ENCODE measurements around the gene ZFR2.
"Not testable (repeated sequence)": the region's sequence is repeated elsewhere in the genome, so short reads cannot be mapped to it uniquely, and the experiment has no call there.

Gene ZFR2

DNA sequence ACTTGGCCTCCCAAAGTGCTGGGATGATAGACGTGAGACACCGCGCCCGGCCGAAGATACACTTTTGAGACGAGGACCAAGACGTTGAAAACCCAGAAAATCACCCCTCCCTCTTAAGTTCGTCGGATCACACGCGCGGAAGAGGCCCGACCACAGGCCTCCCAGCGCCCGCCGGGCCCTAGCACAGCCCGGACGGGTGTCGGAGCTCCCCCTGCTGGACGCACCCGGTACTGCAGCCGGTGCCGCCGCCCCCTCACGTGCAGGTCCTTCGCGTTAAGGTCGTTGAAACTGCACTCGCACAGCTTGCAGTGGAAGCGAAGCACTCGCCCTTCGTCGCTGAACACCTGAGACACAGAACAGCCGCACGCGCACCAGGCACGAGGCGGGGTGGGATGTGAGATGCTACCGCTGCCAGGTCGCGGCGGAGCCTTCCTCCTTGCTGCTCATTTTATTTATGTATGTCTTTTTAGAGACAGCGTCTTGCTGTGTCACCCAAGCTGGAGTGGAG is 46.9 kb downstream of the ZFR2 start:
- CTCF ChIA-PET = interaction anchor here (0.5 to 6.1 kb wide), 17 partner anchors 9 to 380 kb away, joined by 3 to 50 read pairs (median 4); partner anchors contain the start of genes APBA3 and MRPL54
- H3K27ac Mint-ChIP-seq = peak overlapping the region; percentile 77
- no peak overlapping the region for H3K4me3 Mint-ChIP-seq
- peaks cover 24% of the 10 kb centered on the region for H3K27me3 Mint-ChIP-seq
- DNase-seq = peak; percentile 93
- no peaks in the 10 kb centered on the region for H3K9me3 Mint-ChIP-seq
- H3K36me3 Mint-ChIP-seq = no peaks in the 10 kb centered on the region
- peaks cover 23% of the 10 kb centered on the region for H3K4me1 Mint-ChIP-seq

DNA sequence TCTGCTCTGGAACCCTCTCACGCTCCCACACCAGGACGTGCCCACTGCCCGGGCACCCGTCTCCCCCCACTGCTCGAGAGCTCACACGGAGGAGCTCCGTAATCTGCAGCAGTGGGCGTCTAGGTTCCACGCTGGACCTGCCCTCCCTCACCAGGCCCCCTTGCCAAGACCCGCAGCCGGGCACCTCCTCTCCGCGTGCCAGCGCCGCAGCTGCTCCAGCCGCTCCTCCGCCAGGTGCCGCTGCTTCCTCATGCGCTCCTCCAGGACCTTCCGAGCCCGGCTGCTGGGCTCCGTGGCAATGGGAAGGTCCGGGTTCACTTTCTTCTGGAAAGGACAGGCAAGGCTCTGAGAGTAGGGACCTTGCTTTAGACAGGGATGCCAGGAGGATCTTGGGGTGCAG is 47.7 kb downstream of the ZFR2 start:
- no peaks in the 10 kb centered on the region for H3K36me3 Mint-ChIP-seq
- H3K27ac Mint-ChIP-seq = no peak overlapping the region
- peaks cover 24% of the 10 kb centered on the region for H3K27me3 Mint-ChIP-seq
- peaks cover 23% of the 10 kb centered on the region for H3K4me1 Mint-ChIP-seq
- CTCF ChIA-PET = interaction anchor here (1.1 to 6.1 kb wide), 7 partner anchors 9 to 381 kb away, joined by 4 to 50 read pairs (median 6); partner anchors contain the start of genes APBA3 and MRPL54
- H3K4me3 Mint-ChIP-seq = no peak overlapping the region
- no peaks in the 10 kb centered on the region for H3K9me3 Mint-ChIP-seq
- DNase-seq = no peak

DNA sequence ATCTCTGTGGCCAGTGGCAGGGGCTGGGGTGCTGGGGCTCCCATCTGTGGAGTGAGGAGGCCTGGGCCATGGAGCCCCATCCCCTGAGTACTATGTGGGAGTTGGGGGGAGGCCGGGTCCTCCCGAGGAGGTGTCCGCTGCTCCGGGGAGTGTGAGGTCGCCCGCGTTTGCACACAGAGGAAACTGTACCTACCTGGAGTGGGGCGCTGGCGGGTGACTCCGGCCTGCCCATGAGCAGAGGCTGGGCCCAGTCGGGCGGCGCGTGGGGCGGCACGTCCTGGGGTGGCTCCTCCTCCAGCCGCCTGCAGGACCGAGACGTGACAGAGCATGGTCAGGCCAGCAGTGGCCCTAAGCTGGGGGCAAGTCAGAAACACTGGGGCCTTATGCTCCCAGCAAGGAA is 48.8 kb downstream of the ZFR2 start:
- H3K27me3 Mint-ChIP-seq = peaks cover 20% of the 10 kb centered on the region
- no peak overlapping the region for H3K4me3 Mint-ChIP-seq
- CTCF ChIA-PET = interaction anchor here (6.1 kb wide), 1 partner anchor 57 kb away, joined by 50 read pairs; the partner anchor contains the start of genes APBA3 and MRPL54
- no peaks in the 10 kb centered on the region for H3K9me3 Mint-ChIP-seq
- DNase-seq = no peak
- peaks cover 26% of the 10 kb centered on the region for H3K4me1 Mint-ChIP-seq
- no peak overlapping the region for H3K27ac Mint-ChIP-seq
- H3K36me3 Mint-ChIP-seq = no peaks in the 10 kb centered on the region

DNA sequence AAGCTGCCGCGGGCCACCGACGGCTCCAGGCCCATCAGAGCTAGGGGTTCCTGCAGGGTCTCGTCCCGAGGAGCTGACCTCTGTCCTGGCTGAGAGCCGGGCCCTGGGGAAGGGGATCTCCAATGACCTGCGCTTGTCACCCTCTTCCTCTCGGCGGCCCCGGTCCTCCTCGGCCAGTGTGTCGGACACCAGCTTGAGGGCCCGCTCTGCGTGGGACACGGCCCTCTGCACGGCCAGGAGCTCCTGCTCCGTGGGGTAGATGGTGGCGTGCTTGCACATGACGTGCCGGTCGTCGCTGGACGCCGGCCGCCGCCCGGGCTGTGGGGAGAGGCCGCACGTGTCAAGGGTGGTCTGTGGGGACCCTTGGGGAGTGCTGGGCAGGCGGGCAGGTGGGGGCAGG is 49.9 kb downstream of the ZFR2 start:
- H3K9me3 Mint-ChIP-seq = no peaks in the 10 kb centered on the region
- peaks cover 36% of the 10 kb centered on the region for H3K4me1 Mint-ChIP-seq
- H3K27me3 Mint-ChIP-seq = peaks cover 20% of the 10 kb centered on the region
- CTCF ChIA-PET = interaction anchor here (0.8 to 6.1 kb wide), 6 partner anchors 21 to 100 kb away, joined by 3 to 50 read pairs (median 6); partner anchors contain the start of genes APBA3 and MRPL54
- H3K4me3 Mint-ChIP-seq = no peak overlapping the region
- H3K27ac Mint-ChIP-seq = no peak overlapping the region
- peaks cover 2% of the 10 kb centered on the region for H3K36me3 Mint-ChIP-seq
- DNase-seq = no peak

DNA sequence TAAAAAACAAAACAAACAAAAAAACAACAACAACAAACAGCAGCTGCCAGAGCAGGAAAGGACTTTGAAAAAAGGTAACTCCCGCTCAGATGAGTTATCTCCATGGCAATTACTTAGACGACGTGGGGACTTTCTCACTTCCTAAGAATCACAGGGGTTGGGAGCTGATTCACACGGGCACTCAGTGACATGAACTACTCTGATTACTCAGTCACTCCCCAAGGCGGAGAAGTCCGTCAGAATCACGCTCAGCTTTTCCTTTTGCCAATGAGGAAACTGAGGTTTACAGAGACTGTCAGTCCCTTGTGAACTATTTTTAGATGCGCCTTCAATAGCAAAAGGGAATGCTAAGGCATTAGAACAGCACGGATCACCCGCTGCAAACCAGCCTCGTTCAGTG is 50.4 kb downstream of the ZFR2 start:
- H3K27ac Mint-ChIP-seq = no peak overlapping the region

DNA sequence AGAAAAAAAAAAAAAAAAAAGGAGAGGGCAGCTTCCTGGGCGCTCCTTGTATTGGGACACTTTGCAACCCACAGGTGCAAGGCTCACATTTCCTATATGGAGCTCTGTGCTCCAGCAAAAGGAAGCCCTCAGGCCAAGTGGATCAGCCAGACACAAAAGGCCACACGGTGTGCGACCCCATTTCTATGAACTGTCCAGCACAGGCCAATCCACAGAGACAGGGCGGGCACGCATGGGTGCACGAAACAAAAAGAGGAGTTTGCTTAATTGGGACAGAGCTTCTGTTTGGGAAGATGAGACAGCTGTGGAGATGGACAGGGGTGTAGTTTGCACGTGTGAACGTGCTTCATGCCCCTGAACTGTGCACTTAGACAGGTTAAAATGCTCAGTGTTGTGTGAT is 51.1 kb downstream of the ZFR2 start:
- CTCF ChIA-PET = interaction anchor here (0.9 to 6.1 kb wide), 5 partner anchors 20 to 99 kb away, joined by 3 to 50 read pairs (median 8); partner anchors contain the start of genes APBA3 and MRPL54
- Mint-ChIP-seq H3K4me1 (peaks cover 48% of the 10 kb centered on the region), H3K4me3 (no peak overlapping the region), H3K36me3 (peaks cover 3% of the 10 kb centered on the region), H3K27ac (no peak overlapping the region), H3K9me3 (no peaks in the 10 kb centered on the region), H3K27me3 (peaks cover 9% of the 10 kb centered on the region)
- DNase-seq = no peak

More for the DNA sequence above, 50.4 kb downstream of the ZFR2 start:
- CTCF ChIA-PET = interaction anchor here (0.8 to 6.1 kb wide), 6 partner anchors 20 to 100 kb away, joined by 3 to 50 read pairs (median 6); partner anchors contain the start of genes APBA3 and MRPL54
- H3K9me3 Mint-ChIP-seq = no peaks in the 10 kb centered on the region
- peaks cover 3% of the 10 kb centered on the region for H3K36me3 Mint-ChIP-seq
- H3K27me3 Mint-ChIP-seq = peaks cover 16% of the 10 kb centered on the region
- peaks cover 41% of the 10 kb centered on the region for H3K4me1 Mint-ChIP-seq
- no peak overlapping the region for H3K4me3 Mint-ChIP-seq
- no peak for DNase-seq

DNA sequence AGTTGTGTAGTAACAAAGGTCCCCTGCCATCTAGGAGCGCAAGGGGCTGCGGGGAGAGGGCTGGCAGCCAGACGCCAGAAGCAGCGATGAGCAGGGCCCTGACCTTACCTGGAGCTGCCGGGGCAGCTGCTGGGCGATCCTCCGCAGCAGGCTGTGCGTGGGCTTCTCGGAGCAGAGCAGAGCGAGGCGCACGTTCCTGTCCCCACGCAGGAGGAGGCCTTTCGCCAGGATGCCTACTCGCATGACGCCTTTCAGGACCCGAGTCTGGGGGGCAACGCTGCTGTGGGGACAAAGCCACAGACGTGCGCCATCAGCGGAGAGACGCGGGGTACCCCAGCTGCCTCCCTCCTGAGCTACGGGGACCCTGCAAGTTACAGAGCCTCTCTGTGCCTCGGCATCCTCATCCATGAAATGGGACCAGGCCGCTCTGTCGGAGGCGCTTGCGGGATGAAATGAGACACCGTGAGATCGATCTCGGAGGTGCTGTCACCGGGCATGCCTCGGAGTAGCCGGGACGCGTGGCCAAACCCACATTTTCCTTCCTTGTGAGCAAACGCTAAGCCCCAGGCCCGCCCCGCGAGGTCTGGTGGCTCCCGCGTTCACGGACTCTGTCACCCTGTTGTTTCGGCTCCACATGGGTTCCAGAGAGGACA is 52.1 kb downstream of the ZFR2 start:
- Mint-ChIP-seq H3K36me3 (peaks cover 3% of the 10 kb centered on the region), H3K4me1 (peaks cover 52% of the 10 kb centered on the region), H3K27me3 (peaks cover under 1% of the 10 kb centered on the region), H3K4me3 (no peak overlapping the region), H3K27ac (no peak overlapping the region), H3K9me3 (no peaks in the 10 kb centered on the region)
- CTCF ChIA-PET = no interaction called here
- no peak for DNase-seq

DNA sequence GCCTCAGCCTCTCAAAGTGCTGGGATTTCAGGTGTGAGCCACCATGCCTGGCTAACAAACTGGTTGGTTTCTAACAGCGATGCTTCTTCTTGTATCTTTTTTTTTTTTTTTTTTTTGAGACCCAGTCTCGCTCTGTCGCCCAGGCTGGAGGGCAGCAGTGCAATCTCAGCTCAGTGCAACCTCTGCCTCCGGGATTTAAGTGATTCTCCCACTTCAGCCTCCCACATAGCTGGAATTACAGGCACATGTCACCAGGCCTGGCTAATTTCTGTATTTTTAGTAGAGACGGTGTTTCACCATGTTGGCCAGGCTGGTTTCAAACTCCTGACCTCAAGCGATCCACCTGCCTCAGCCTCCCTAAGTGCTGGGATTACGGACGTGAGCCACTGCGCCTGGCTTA is 52.7 kb downstream of the ZFR2 start:
- DNase-seq = not testable (repeated sequence)

DNA sequence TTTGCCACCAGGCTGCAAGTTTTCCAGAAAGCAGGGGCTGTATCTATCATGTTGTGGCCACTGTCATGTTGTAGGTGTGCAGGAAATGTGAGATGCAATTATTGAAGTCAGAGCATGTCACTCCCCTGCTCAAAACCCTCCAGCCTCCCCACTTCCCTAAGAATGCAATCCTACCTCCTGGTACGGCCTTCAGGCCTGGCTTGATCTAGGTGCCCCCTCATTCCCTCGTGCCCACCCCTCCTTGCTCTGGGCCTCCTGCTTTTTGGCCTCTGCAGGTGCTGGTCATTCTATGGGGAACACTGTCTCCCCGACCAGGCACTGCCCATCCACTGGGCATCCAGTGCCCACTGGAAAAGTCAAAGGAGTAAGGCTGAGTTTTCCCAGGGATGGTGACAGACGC is 54.2 kb downstream of the ZFR2 start:
- peaks cover 3% of the 10 kb centered on the region for H3K36me3 Mint-ChIP-seq
- no peak for DNase-seq
- H3K27me3 Mint-ChIP-seq = no peaks in the 10 kb centered on the region
- H3K4me3 Mint-ChIP-seq = no peak overlapping the region
- CTCF ChIA-PET = no interaction called here
- no peaks in the 10 kb centered on the region for H3K9me3 Mint-ChIP-seq
- peaks cover 52% of the 10 kb centered on the region for H3K4me1 Mint-ChIP-seq
- H3K27ac Mint-ChIP-seq = peak overlapping the region; percentile 95

More for the DNA sequence above, 52.7 kb downstream of the ZFR2 start:
- H3K9me3 Mint-ChIP-seq, H3K4me3 Mint-ChIP-seq, H3K27ac Mint-ChIP-seq, H3K36me3 Mint-ChIP-seq, H3K27me3 Mint-ChIP-seq, CTCF ChIA-PET: not testable (repeated sequence)
- peaks cover 50% of the 10 kb centered on the region for H3K4me1 Mint-ChIP-seq

DNA sequence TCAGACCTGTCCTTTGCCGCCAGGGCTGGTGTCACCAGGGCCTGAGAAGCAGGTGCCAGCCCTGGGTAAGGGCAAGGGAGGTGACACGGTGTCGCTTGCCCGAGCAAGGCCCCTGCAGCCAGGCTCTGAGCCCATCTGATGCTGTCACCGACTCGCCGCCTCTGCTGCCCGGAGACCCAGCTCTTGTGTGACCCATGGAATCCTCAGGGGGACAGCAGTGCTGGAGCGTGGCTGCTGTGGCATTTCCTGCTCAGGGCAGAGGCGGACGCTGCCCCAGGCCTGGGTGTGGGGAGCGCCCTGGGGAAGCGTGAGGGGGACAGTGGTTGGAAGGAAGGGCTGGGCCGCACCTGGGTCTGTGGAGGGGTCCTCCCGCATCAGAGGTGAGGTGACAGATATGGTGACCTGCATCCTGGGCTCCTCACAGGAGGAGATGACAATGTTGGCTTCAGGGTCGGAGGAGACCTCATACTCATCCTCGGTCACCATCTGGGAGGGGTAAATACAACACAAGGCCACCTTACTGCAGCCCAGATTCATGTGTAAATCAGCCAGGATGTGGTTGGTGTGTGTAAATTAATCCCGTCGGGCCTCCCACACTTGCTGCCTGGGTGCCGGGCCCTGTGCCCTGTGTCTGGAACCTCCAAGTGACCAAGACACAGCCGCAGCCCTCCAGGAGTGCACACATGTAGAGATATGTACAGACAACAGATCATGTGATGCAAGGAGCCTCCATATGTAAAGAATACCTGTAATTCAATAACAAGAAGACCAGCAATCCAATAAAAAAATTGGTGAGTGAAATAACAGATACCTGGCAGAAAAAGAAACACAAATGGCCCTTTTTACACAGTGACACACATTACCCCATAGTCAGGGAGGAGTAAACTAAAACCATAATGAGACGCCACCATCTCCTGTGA is 55.1 kb downstream of the ZFR2 start:
- Mint-ChIP-seq H3K4me3 (peak overlapping the region; percentile 50), H3K36me3 (peaks cover 3% of the 10 kb centered on the region), H3K27ac (peak overlapping the region; percentile 95), H3K27me3 (no peaks in the 10 kb centered on the region), H3K9me3 (peaks cover 2% of the 10 kb centered on the region), H3K4me1 (peaks cover 54% of the 10 kb centered on the region)
- DNase-seq = peak; percentile 32
- CTCF ChIA-PET = no interaction called here

DNA sequence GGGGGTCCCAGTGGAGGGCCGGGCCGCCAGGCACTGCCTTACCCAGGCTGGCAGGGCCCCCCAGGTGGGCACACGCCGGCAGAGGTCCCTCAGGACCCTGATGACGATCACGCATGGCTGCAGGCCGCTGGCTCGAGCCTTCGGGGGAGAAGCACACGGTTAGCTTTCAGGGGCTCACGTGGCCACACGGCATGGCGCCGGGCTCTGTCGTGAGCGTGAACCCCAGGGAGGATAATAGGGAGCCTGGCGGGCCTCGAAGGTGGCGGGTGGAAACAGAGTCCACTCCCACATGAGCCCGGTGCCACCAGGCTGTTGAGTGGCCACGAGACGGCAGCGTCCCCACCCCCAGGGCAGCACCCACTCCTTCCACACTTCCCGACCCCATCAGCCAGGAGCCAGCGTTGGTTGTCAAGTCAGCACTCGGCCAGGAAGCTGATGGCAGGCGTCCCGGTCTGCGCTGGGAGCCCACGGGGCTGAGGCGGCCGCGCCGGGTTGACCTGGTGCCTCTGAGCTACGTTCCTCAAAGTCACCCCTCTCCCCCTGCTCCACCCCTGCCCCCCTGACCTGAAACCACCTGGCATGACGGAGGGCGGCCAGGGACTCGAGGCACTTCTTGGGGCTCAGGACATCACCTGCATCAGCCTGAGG is 58.0 kb downstream of the ZFR2 start:
- CTCF ChIA-PET = no interaction called here
- Mint-ChIP-seq H3K4me3 (no peak overlapping the region), H3K9me3 (peaks cover 9% of the 10 kb centered on the region), H3K27ac (peak overlapping the region; percentile 37), H3K27me3 (no peaks in the 10 kb centered on the region), H3K36me3 (peaks cover 3% of the 10 kb centered on the region), H3K4me1 (peaks cover 50% of the 10 kb centered on the region)
- DNase-seq = no peak

DNA sequence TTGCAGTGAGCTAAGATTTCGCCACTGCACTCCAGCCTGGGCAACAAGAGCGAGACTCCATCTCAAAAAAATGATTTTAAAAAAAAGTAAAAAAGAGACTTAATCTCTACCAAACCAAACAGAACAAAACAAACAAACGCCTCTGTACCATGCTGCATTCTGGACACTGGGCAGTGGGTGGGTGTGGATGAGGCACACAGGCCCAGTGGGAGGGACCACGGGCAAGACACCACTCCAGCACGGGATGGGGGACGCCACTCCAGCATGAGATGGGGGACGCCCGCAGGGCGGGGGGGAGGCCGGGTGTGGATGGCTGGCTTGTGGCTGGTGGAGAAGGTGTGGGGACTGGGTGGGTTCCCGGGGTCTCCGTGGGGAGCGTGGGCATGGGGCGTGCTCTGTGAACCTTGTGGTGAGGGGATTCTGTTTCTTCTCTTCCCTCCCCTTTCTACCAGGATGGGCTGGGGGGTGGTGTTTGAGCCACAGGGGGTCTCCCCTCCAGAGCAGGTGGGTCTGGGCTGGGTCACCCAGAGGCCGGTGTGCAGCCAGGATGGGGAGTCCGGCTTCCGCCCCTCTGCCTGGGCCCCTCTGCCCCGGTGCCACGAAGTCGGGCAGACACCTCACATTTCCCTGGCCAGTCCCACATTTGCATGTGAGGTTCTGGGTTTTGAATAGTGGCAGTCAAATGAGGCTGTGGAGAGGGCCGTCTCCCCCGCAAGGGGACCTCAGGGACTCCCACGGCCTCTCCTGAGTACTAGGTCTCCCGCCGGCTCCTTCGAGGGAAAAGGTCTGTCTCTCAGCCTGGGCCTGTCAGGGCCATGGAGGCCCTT is 58.7 kb downstream of the ZFR2 start:
- H3K27ac Mint-ChIP-seq = no peak overlapping the region
- peaks cover 9% of the 10 kb centered on the region for H3K9me3 Mint-ChIP-seq
- H3K4me1 Mint-ChIP-seq = peaks cover 54% of the 10 kb centered on the region
- CTCF ChIA-PET = no interaction called here
- no peak for DNase-seq
- no peaks in the 10 kb centered on the region for H3K27me3 Mint-ChIP-seq
- H3K4me3 Mint-ChIP-seq = no peak overlapping the region
- H3K36me3 Mint-ChIP-seq = peaks cover 3% of the 10 kb centered on the region

DNA sequence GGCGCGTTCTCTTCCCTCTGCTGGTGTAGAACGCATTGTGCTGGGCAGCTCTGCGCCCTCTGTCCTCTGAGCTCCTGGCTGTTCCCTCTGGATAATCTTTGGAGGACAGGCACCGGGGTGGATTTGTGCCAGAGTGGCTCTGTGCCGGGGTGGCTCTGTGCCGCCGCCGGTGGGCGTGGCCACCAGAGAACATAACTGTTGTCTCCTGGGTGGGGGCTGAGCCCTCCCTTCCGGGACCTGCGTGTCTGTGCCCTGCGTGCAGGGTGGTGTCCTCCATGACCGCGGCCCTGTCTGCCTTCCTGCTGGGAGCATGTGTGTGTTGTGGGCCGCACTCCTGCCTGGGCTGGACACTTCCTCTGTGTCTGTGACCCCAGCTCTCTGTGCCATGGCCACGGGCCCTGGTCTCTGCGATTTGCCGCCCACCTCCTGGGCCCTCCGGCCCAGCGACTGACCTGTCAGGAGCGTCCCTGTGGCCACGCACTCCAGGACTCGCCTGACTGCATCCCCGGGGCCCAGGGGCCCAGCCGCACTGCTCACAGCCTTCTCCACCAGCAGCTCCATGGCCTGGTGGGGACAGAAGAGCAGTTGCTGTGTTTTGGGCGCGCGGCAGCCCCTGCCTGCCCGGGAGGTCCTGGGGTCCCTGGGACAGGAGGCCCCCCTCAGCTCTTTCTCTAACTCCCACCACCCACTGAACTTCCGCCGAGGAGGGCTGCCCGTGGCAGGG is 60.3 kb downstream of the ZFR2 start:
- DNase-seq = no peak
- Mint-ChIP-seq H3K4me3 (no peak overlapping the region), H3K9me3 (peaks cover 9% of the 10 kb centered on the region), H3K27ac (peak overlapping the region; percentile 17), H3K36me3 (no peaks in the 10 kb centered on the region), H3K4me1 (peaks cover 47% of the 10 kb centered on the region), H3K27me3 (peaks cover under 1% of the 10 kb centered on the region)
- CTCF ChIA-PET = no interaction called here
